PC-3 (cell line): ENCODE results near the gene PCDH18. TPM values are rescaled to one million over a fixed set of nuclear protein-coding genes. Genes with fewer than 3 reads are reported as not detected.
A peak's percentile ranks its signal among the peaks of the same experiment; 100 is the strongest.

Source experiments
- ATAC-seq: fragments of 200-7000 bp; cut with Tn5 transposase; 2 replicates; pipeline ENCODE4 v1.9.1; 2020; ENCODE audit warnings: mild to moderate bottlenecking, moderate library complexity
- Bru-seq: library from RNA; stranded (reverse); fragments of 400-500 nt; gene quantifications from one replicate; lab custom pipeline; 2021; lab: Mats Ljungman, UMichigan
- BruChase-seq, 2 experiments: library from RNA; stranded (reverse); fragments of 400-500 nt; gene quantifications; one replicate each; lab custom pipeline; 2021; lab: Mats Ljungman, UMichigan
- BruUV-seq: library from RNA; stranded (reverse); fragments of 400-500 nt; replicated peaks from 2 replicates; lab custom pipeline; 2021; lab: Mats Ljungman, UMichigan
- CTCF ChIA-PET: fragments of 300-600 bp; sonication (Branson Sonifier 250); formaldehyde crosslinking; loops from one replicate; lab custom pipeline; 2022; ENCODE audit warnings: antibody characterized with exemption; lab: Charles Lee
- POLR2A ChIA-PET: fragments of 300-600 bp; sonication (Branson Sonifier 250); formaldehyde crosslinking; loops from one replicate; lab custom pipeline; 2022; ENCODE audit warnings: antibody characterized with exemption; ENCODE audit not compliant: unreplicated experiment; lab: Charles Lee
- DNase-seq: peaks from one replicate; pipeline ENCODE4 v3.0.0-alpha.2; 2015
- H2AFZ ChIP-seq: fragments of 300-600 bp; sonication (generic); 2 replicates; pipeline ENCODE4 v1.6.0; 2016; ENCODE audit warnings: antibody characterized with exemption, low read length
- H3F3A ChIP-seq: fragments of 300-600 bp; sonication (generic); one replicate; pipeline ENCODE4 v1.6.0; 2017; ENCODE audit warnings: antibody characterized with exemption, low read length, control low read depth, mild to moderate bottlenecking; ENCODE audit not compliant: unreplicated experiment
- H3K27ac ChIP-seq: fragments of 300-600 bp; sonication (generic); 2 replicates; pipeline ENCODE4 v1.5.1; 2016; ENCODE audit warnings: mild to moderate bottlenecking, low read length
- H3K27me3 ChIP-seq: fragments of 300-600 bp; sonication (generic); 2 replicates; pipeline ENCODE4 v1.6.1; 2016; ENCODE audit warnings: low read length, mixed read lengths
- H3K36me3 ChIP-seq: fragments of 300-600 bp; sonication (generic); 2 replicates; pipeline ENCODE4 v1.6.1; 2016; ENCODE audit warnings: low read depth, mixed run types, low read length, mixed read lengths
- H3K4me1 ChIP-seq: fragments of 300-600 bp; sonication (generic); 2 replicates; pipeline ENCODE4 v1.5.1; 2016; ENCODE audit warnings: low read length; ENCODE audit not compliant: insufficient read depth
- H3K4me2 ChIP-seq: fragments of 300-600 bp; sonication (generic); 2 replicates; pipeline ENCODE4 v1.6.0; 2016; ENCODE audit warnings: low read length
- H3K4me3 ChIP-seq: fragments of 300-600 bp; sonication (generic); 2 replicates; pipeline ENCODE4 v1.5.1; 2016; ENCODE audit warnings: mild to moderate bottlenecking, low read length, mixed read lengths
- H3K79me2 ChIP-seq: fragments of 300-600 bp; sonication (generic); 2 replicates; pipeline ENCODE4 v1.6.1; 2017; ENCODE audit warnings: low read length, mixed read lengths
- H3K9ac ChIP-seq: fragments of 300-600 bp; sonication (generic); 2 replicates; pipeline ENCODE4 v1.6.0; 2016; ENCODE audit warnings: mild to moderate bottlenecking, low read length
- H3K9me2 ChIP-seq: fragments of 300-600 bp; sonication (generic); replicated peaks from 2 replicates; pipeline ENCODE4 v1.6.1; 2016; ENCODE audit warnings: mixed run types, low read length, mixed read lengths
- H3K9me3 ChIP-seq: fragments of 300-600 bp; sonication (generic); 2 replicates; pipeline ENCODE4 v1.6.1; 2016; ENCODE audit warnings: low read length, mixed read lengths
- H4K20me1 ChIP-seq: fragments of 300-600 bp; sonication (generic); 2 replicates; pipeline ENCODE4 v1.6.1; 2016; ENCODE audit warnings: low read length, mixed read lengths
- CTCF ChIP-seq: fragments of 300-600 bp; sonication (generic); conservative IDR thresholded peaks from 2 replicates; pipeline ENCODE4 v1.5.1; 2017; ENCODE audit warnings: antibody characterized with exemption, low read depth, mild to moderate bottlenecking, low read length
- EZH2 ChIP-seq: fragments of 300-600 bp; sonication (generic); IDR thresholded peaks from one replicate; pipeline ENCODE4 v1.6.1; 2017; ENCODE audit warnings: antibody characterized with exemption, mild to moderate bottlenecking, low read length; ENCODE audit not compliant: unreplicated experiment
- EZH2phosphoT487 ChIP-seq: fragments of 300-600 bp; sonication (generic); IDR thresholded peaks from 2 replicates; pipeline ENCODE4 v1.6.1; 2018; ENCODE audit warnings: mild to moderate bottlenecking, antibody characterized with exemption, low read length, borderline replicate concordance
- intact Hi-C: fragments of 100-400 bp; cut with micrococcal nuclease; formaldehyde crosslinking; loops from 2 replicates; pipeline ENCODE4 v1.9.0; 2023
- long read RNA-seq: library from polyadenylated mRNA; unstranded; transcript quantifications from one replicate; pipeline ENCODE4 v2.0.0, GENCODE V29; 2021; ENCODE audit not compliant: unreplicated experiment
- total RNA-seq: library from RNA; depleted of rRNA; stranded (reverse); fragments of >200 nt; gene quantifications from 2 replicates; pipeline ENCODE4 v1.2.3, GENCODE V29; 2014; rRNA removed

Gene PCDH18
- total RNA-seq: 1.6 and 2.0 TPM in 2 replicates
- percentile 50 among the genes with signal in this experiment for Bru-seq, nascent RNA
- BruChase-seq, experiment 1, labeled RNA remaining after a 6-hour chase: percentile 56 among the genes with signal in this experiment
- percentile 61 among the genes with signal in this experiment for BruChase-seq, experiment 2, labeled RNA remaining after a 2-hour chase
- long read RNA-seq, full-length matches to known transcripts: 5 of 7 reads
- long read RNA-seq, partial matches to known transcripts: 0 of 7 reads
- long read RNA-seq, other reads (novel, unspliced or antisense): 2 of 7 reads

- DNase-seq (peak; percentile 75), ATAC-seq (peak; percentile 75)
- H3F3A ChIP-seq: no peaks in the 10 kb centered on the region
- H3K9ac ChIP-seq: peak within 1 kb of the TSS; percentile 48
- no peaks in the 10 kb centered on the region for H3K9me3 ChIP-seq
- CTCF ChIA-PET: interaction anchor here (0.6 to 0.8 kb wide), 3 partner anchors 74 to 408 kb away, joined by 3 to 5 read pairs (median 3); no protein-coding TSS in a partner anchor
- peaks cover 14% of the 10 kb centered on the region; the same call in 1 of the 2 replicates for H3K4me1 ChIP-seq
- no peaks in the 10 kb centered on the region for H3K9me2 ChIP-seq
- no peaks in the 10 kb centered on the region for H3K27me3 ChIP-seq
- BruUV-seq: TSS peak; percentile 76
- no peaks in the 10 kb centered on the region for H3K36me3 ChIP-seq
- no peaks in the 10 kb centered on the region for H3K79me2 ChIP-seq
- intact Hi-C loops: loop anchor here (1.0 to 10.0 kb wide), 7 partner anchors 85 to 407 kb away; no protein-coding TSS in a partner anchor
- POLR2A ChIA-PET: interaction anchor here (0.6 to 0.7 kb wide), 2 partner anchors 21 to 660 kb away, joined by 3 to 5 read pairs; no protein-coding TSS in a partner anchor
- H3K27ac ChIP-seq: peak within 1 kb of the TSS; percentile 17; the same call in 1 of the 2 replicates
- H3K4me2 ChIP-seq: peak within 1 kb of the TSS; percentile 98
- H3K4me3 ChIP-seq: peak within 1 kb of the TSS; percentile 97
- peak within 1 kb of the TSS; percentile 96 for H2AFZ ChIP-seq
- no peaks in the 10 kb centered on the region for H4K20me1 ChIP-seq
- TF ChIP-seq EZH2 (no peak), EZH2phosphoT487 (no peak), CTCF (no peak)
Observed at GRCh38 chr4:137531986-137532868, at the start of gene PCDH18. Gene PCDH18 (minus strand): TSS chr4:137532494. CDS start chr4:137532088, 406 bp downstream.

- no TSS peak for BruUV-seq
Observed at GRCh38 chr4:137576446-137576845, 44.2 kb upstream of the PCDH18 start.

More at GRCh38 chr4:137576446-137576845, 44.2 kb upstream of the PCDH18 start:
- H3K4me2 ChIP-seq: no peak overlapping the region
- H3K27me3 ChIP-seq: no peaks in the 10 kb centered on the region
- ChIA-PET POLR2A (no interaction called here), CTCF (no interaction called here)
- no peaks in the 10 kb centered on the region for H3K4me1 ChIP-seq
- H3K36me3 ChIP-seq: no peaks in the 10 kb centered on the region
- H2AFZ ChIP-seq: no peak overlapping the region
- intact Hi-C loops: no loop called here
- DNase-seq (no peak), ATAC-seq (no peak)
- no peak overlapping the region for H3K27ac ChIP-seq
- H3K9ac ChIP-seq: no peak overlapping the region
- H4K20me1 ChIP-seq: no peaks in the 10 kb centered on the region
- no peak overlapping the region for H3K4me3 ChIP-seq
- TF ChIP-seq CTCF (no peak), EZH2 (no peak), EZH2phosphoT487 (no peak)
- H3K79me2 ChIP-seq: no peaks in the 10 kb centered on the region
- no peaks in the 10 kb centered on the region for H3K9me3 ChIP-seq
- no peaks in the 10 kb centered on the region for H3F3A ChIP-seq
- no peaks in the 10 kb centered on the region for H3K9me2 ChIP-seq
